CD14-positive monocyte (primary cell): Measurements from ENCODE around the gene PIGR. TPM values are rescaled to one million over a fixed set of nuclear protein-coding genes. Genes with fewer than 3 reads are reported as not detected.

ENCODE experiments used
- DNase-seq, 3 donors: peaks; one replicate each; pipeline ENCODE4 v3.0.0-alpha.2; 2011 to 2022
- H2AFZ ChIP-seq: 2 replicates; pipeline ENCODE4 v1.6.0; 2012; ENCODE audit warnings: mild to moderate bottlenecking, low read depth, low read length, inconsistent platforms; ENCODE audit not compliant: insufficient read depth, poor library complexity, severe bottlenecking
- H3K27ac ChIP-seq, 2 donors: 1 replicate in 1 of 2; 2 replicates in 1 of 2; pipeline ENCODE4 v1.5.1; 2012 to 2013; ENCODE audit warnings: low read length in 2 of 2, control low read depth in 1 of 2, inconsistent platforms in 1 of 2, low read depth in 1 of 2, mild to moderate bottlenecking in 1 of 2
- H3K27me3 ChIP-seq, 2 donors: one replicate each; pipeline versions ENCODE4 v1.6.0 to v1.6.1; 2011 to 2013; ENCODE audit warnings: low read length in 2 of 2; ENCODE audit not compliant: control insufficient read depth in 2 of 2, insufficient read depth in 2 of 2
- H3K36me3 ChIP-seq, 2 donors: replicated peaks in 1 of 2; 1 replicate in 1 of 2; 2 replicates in 1 of 2; pipeline versions ENCODE4 v1.5.1 to v1.6.1; 2012 to 2013; ENCODE audit warnings: low read length in 2 of 2, control low read depth in 1 of 2, inconsistent platforms in 1 of 2, mild to moderate bottlenecking in 1 of 2; ENCODE audit not compliant: insufficient read depth in 2 of 2, control insufficient read depth in 1 of 2
- H3K4me1 ChIP-seq, 2 donors: 1 replicate in 1 of 2; 2 replicates in 1 of 2; pipeline versions ENCODE4 v1.5.1 to v1.6.1; 2012 to 2013; ENCODE audit warnings: low read length in 2 of 2, control low read depth in 1 of 2, inconsistent platforms in 1 of 2, mild to moderate bottlenecking in 1 of 2, moderate library complexity in 1 of 2; ENCODE audit not compliant: insufficient read depth in 2 of 2, control insufficient read depth in 1 of 2
- H3K4me2 ChIP-seq: replicated peaks from 2 replicates; pipeline ENCODE3; 2012; ENCODE audit warnings: low read length, moderate library complexity, mild to moderate bottlenecking; ENCODE audit not compliant: poor library complexity, severe bottlenecking; ENCODE audit errors: extremely low read depth
- H3K4me3 ChIP-seq, 3 experiments: fragments of 200-600 bp in 1 of 3; sonication (generic) in 1 of 3; replicated peaks in 1 of 3; 1 replicate in 2 of 3; 2 replicates in 1 of 3; pipeline ENCODE4 v1.5.1; 2011 to 2013; ENCODE audit warnings: low read length in 3 of 3, mild to moderate bottlenecking in 3 of 3, control low read depth in 2 of 3, low read depth in 2 of 3, inconsistent platforms in 1 of 3, moderate library complexity in 1 of 3
- H3K79me2 ChIP-seq: 2 replicates; pipeline ENCODE4 v1.6.0; 2012; ENCODE audit warnings: mild to moderate bottlenecking, control low read depth, inconsistent platforms, low read length, moderate library complexity; ENCODE audit not compliant: insufficient read depth
- H3K9ac ChIP-seq: 2 replicates; pipeline ENCODE4 v1.6.0; 2017; ENCODE audit warnings: low read length, mild to moderate bottlenecking; ENCODE audit not compliant: insufficient read depth, poor library complexity, severe bottlenecking
- H3K9me3 ChIP-seq, 2 donors: replicated peaks in 1 of 2; 1 replicate in 1 of 2; 2 replicates in 1 of 2; pipeline versions ENCODE4 v1.5.1 to v1.6.1; 2012 to 2013; ENCODE audit warnings: low read length in 2 of 2, control low read depth in 1 of 2; ENCODE audit not compliant: control insufficient read depth in 1 of 2, insufficient read depth in 1 of 2
- H4K20me1 ChIP-seq: 2 replicates; pipeline ENCODE4 v1.6.0; 2012; ENCODE audit warnings: mild to moderate bottlenecking, low read length, control low read depth, moderate library complexity; ENCODE audit not compliant: insufficient read depth
- H3K27ac Mint-ChIP-seq, 7 donors: one replicate each; pipeline ENCODE4 v1.8.0; 2020; ENCODE audit warnings: mild to moderate bottlenecking in 7 of 7, mixed read lengths in 7 of 7, moderate library complexity in 6 of 7, inconsistent platforms in 2 of 7
- H3K27me3 Mint-ChIP-seq, 3 donors: one replicate each; pipeline ENCODE4 v1.8.0; 2021 to 2022; ENCODE audit warnings: low read depth in 3 of 3, mild to moderate bottlenecking in 3 of 3, mixed read lengths in 3 of 3, moderate library complexity in 3 of 3, inconsistent platforms in 1 of 3
- H3K36me3 Mint-ChIP-seq, 2 donors: one replicate each; pipeline ENCODE4 v1.8.0; 2020; ENCODE audit warnings: mixed read lengths in 2 of 2, inconsistent platforms in 1 of 2, mild to moderate bottlenecking in 1 of 2
- H3K4me1 Mint-ChIP-seq: one replicate; pipeline ENCODE4 v1.8.0; 2020; ENCODE audit warnings: mild to moderate bottlenecking, mixed read lengths
- H3K4me3 Mint-ChIP-seq, 2 donors: one replicate each; pipeline ENCODE4 v1.8.0; 2020; ENCODE audit warnings: mild to moderate bottlenecking in 2 of 2, mixed read lengths in 2 of 2, moderate library complexity in 1 of 2
- H3K9me3 Mint-ChIP-seq, 7 donors: one replicate each; pipeline ENCODE4 v1.8.0; 2020 to 2022; ENCODE audit warnings: mixed read lengths in 7 of 7, mild to moderate bottlenecking in 6 of 7, moderate library complexity in 6 of 7, inconsistent platforms in 2 of 7
- CTCF ChIP-seq: fragments of 200-600 bp; IDR thresholded peaks from one replicate; pipeline ENCODE4 v1.8.0; 2022; ENCODE audit warnings: antibody characterized with exemption, mild to moderate bottlenecking
- WGBS: methylation state at CpG from one replicate; pipeline ENCODE4 v1.1.5; 2013; ENCODE audit warnings: missing lambda C conversion rate; ENCODE audit not compliant: insufficient coverage; 5-methylcytosine and 5-hydroxymethylcytosine counted together
- intact Hi-C, 2 donors: fragments of 100-400 bp; cut with micrococcal nuclease; formaldehyde crosslinking; loops; one replicate each; pipeline versions ENCODE4 v1.15.0 to v1.15.1; 2023
- polyA minus RNA-seq: library from RNA; depleted of rRNA, polyadenylated mRNA; stranded (reverse); fragments of >200 nt; gene quantifications from 2 replicates; pipeline ENCODE4 v1.2.3, GENCODE V29; 2012
- polyA plus RNA-seq, 3 donors: library from polyadenylated mRNA; depleted of rRNA in 1 of 3; unstranded in 2 of 3; stranded (reverse) in 1 of 3; fragments of 300-500 nt in 2 of 3; fragments of >200 nt in 1 of 3; fragmentation: Illumina TruSeq in 2 of 3; gene quantifications; 1 replicate in 2 of 3; 2 replicates in 1 of 3; pipeline ENCODE4 v1.2.3, GENCODE V29; 2012 to 2021
- total RNA-seq, 12 experiments: library from RNA in 1 of 12; stranded (reverse) in 1 of 12; fragments of 120-200 nt in 1 of 12; gene quantifications; one replicate each; pipeline ENCODE4 v1.2.4 and lab custom pipeline; 2013 to 2026; ENCODE audit warnings: mixed read lengths in 6 of 12, inconsistent platforms in 1 of 12

Gene PIGR, protein sequence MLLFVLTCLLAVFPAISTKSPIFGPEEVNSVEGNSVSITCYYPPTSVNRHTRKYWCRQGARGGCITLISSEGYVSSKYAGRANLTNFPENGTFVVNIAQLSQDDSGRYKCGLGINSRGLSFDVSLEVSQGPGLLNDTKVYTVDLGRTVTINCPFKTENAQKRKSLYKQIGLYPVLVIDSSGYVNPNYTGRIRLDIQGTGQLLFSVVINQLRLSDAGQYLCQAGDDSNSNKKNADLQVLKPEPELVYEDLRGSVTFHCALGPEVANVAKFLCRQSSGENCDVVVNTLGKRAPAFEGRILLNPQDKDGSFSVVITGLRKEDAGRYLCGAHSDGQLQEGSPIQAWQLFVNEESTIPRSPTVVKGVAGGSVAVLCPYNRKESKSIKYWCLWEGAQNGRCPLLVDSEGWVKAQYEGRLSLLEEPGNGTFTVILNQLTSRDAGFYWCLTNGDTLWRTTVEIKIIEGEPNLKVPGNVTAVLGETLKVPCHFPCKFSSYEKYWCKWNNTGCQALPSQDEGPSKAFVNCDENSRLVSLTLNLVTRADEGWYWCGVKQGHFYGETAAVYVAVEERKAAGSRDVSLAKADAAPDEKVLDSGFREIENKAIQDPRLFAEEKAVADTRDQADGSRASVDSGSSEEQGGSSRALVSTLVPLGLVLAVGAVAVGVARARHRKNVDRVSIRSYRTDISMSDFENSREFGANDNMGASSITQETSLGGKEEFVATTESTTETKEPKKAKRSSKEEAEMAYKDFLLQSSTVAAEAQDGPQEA
- total RNA-seq (2013): 0.02 TPM
- polyA plus RNA-seq (under 1 TPM in 1 of 3 donors, not detected in 2; 0.01 TPM), polyA minus RNA-seq (under 0.01 and 0.08 TPM in 2 replicates), total RNA-seq (lab: John Stamatoyannopoulos, UW) (0.06 to 6.5 (median 0.23) reads per million in 11 experiments)

- no peak for DNase-seq
- Mint-ChIP-seq H3K36me3 (peaks cover 0 to 4% of the 10 kb centered on the region in 2 donors), H3K27me3 (peaks cover 9 to 21% (median 13%) of the 10 kb centered on the region in 3 donors), H3K4me3 (no peak within 1 kb of the TSS), H3K27ac (peak within 1 kb of the TSS in 1 of 7 donors; percentile 55), H3K9me3 (peaks cover 0 to 7% (median 0%) of the 10 kb centered on the region in 7 donors), H3K4me1 (peaks cover 26% of the 10 kb centered on the region)
- 87% methylated on average over 5 of the region's 7 CpGs for WGBS
- H3K79me2 ChIP-seq: no peaks in the 10 kb centered on the region
- H3K9me3 ChIP-seq: no peaks in the 10 kb centered on the region
- no peak within 1 kb of the TSS for H3K9ac ChIP-seq
- H3K4me3 ChIP-seq: no peak within 1 kb of the TSS
- H4K20me1 ChIP-seq: no peaks in the 10 kb centered on the region
- no peaks in the 10 kb centered on the region for H3K36me3 ChIP-seq
- intact Hi-C loops: no loop called here
- no peak for TF ChIP-seq CTCF
- H3K27me3 ChIP-seq: peaks cover 0 to 2% of the 10 kb centered on the region in 2 donors
- H3K27ac ChIP-seq: no peak within 1 kb of the TSS
- no peak within 1 kb of the TSS for H2AFZ ChIP-seq
- no peak within 1 kb of the TSS for H3K4me2 ChIP-seq
- peaks cover 20 to 29% of the 10 kb centered on the region in 2 donors for H3K4me1 ChIP-seq
These were observed at the start of gene PIGR for GRCh38 chr1:206946261-206946660. Gene PIGR (minus strand): TSS chr1:206946466. CDS start chr1:206940531, 5,935 bp downstream.

DNA sequence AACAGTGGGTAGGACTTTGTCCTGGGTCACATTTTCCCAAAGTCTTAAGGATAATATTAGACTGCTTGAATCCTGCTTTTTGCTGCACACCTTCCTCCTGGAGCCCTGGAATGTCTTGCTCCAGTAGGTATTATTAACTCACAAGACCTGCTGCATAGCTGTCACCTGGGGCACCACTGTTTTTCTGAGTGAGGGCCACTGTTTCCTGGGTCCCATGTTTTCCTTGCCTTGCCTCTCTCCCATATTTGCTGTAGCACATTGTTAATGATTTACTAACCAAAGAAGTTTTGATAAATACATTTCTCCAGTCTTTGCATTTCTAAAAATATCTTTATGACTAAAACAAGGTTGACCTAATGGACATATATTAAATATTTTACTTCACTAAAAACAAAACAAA lies 46.5 kb upstream of the PIGR start:
- H3K4me3 ChIP-seq: no peak overlapping the region
- Mint-ChIP-seq H3K27me3 (peaks cover 3 to 7% (median 6%) of the 10 kb centered on the region in 3 donors), H3K4me1 (no peaks in the 10 kb centered on the region), H3K4me3 (no peak overlapping the region), H3K9me3 (no peaks in the 10 kb centered on the region), H3K36me3 (no peaks in the 10 kb centered on the region), H3K27ac (no peak overlapping the region)
- no peak overlapping the region for H3K27ac ChIP-seq
- H2AFZ ChIP-seq: no peak overlapping the region
- no peaks in the 10 kb centered on the region for H3K4me1 ChIP-seq
- no peaks in the 10 kb centered on the region for H3K9me3 ChIP-seq
- H3K4me2 ChIP-seq: no peak overlapping the region
- intact Hi-C loops: no loop called here
- DNase-seq: no peak
- H3K79me2 ChIP-seq: no peaks in the 10 kb centered on the region
- H4K20me1 ChIP-seq: no peaks in the 10 kb centered on the region
- no peak overlapping the region for H3K9ac ChIP-seq
- TF ChIP-seq CTCF: no peak
- no peaks in the 10 kb centered on the region for H3K36me3 ChIP-seq
- H3K27me3 ChIP-seq: no peaks in the 10 kb centered on the region
